SK-N-SH treated with all-trans-retinoic acid at 6 μM for 48 hours (cell line): Measurements from ENCODE around the gene PCSK2.

Experiments used
- ATAC-seq: fragments of 200-7000 bp; cut with Tn5 transposase; 3 replicates; pipeline ENCODE4 v1.9.1; 2020; ENCODE audit warnings: mild to moderate bottlenecking, moderate library complexity
- ARNTL ChIP-seq: fragments of 450-650 bp; formaldehyde crosslinking; IDR thresholded peaks from 2 replicates; pipeline ENCODE4 v1.5.0; 2020; ENCODE audit warnings: low read depth, mild to moderate bottlenecking, moderate library complexity, borderline replicate concordance
- BACH2 ChIP-seq: fragments of 250-450 bp; sonication (Bioruptor Pico); IDR thresholded peaks from 2 replicates; pipeline ENCODE4 v1.9.0; 2021; ENCODE audit warnings: mild to moderate bottlenecking, borderline replicate concordance
- CSDC2 ChIP-seq: fragments of 250-450 bp; sonication (Bioruptor Pico); IDR thresholded peaks from 2 replicates; pipeline ENCODE4 v1.5.0; 2020; ENCODE audit warnings: mild to moderate bottlenecking, moderate library complexity
- ESRRG ChIP-seq: fragments of 250-450 bp; sonication (Bioruptor Pico); IDR thresholded peaks from 2 replicates; pipeline ENCODE4 v1.6.1; 2021; ENCODE audit warnings: mild to moderate bottlenecking
- GLIS3 ChIP-seq: fragments of 250-450 bp; sonication (Bioruptor Pico); IDR thresholded peaks from 2 replicates; pipeline ENCODE4 v1.5.0; 2020; ENCODE audit warnings: mild to moderate bottlenecking, moderate library complexity
- ISL1 ChIP-seq: fragments of 250-450 bp; sonication (Bioruptor Pico); IDR thresholded peaks from 2 replicates; pipeline ENCODE4 v2.1.2; 2022; ENCODE audit warnings: mild to moderate bottlenecking, moderate library complexity
- OSR1 ChIP-seq: fragments of 250-450 bp; sonication (Bioruptor Pico); IDR thresholded peaks from 2 replicates; pipeline ENCODE4 v1.8.0; 2022; ENCODE audit warnings: moderate library complexity, mild to moderate bottlenecking, inconsistent platforms
- PPARA ChIP-seq: fragments of 250-450 bp; sonication (Bioruptor Pico); IDR thresholded peaks from 2 replicates; pipeline ENCODE4 v1.5.0; 2020; ENCODE audit warnings: mild to moderate bottlenecking, borderline replicate concordance
- RARB ChIP-seq: fragments of 250-450 bp; sonication (Bioruptor Pico); IDR thresholded peaks from 2 replicates; pipeline ENCODE4 v1.8.0; 2021; ENCODE audit warnings: mild to moderate bottlenecking, moderate library complexity
- SNAI2 ChIP-seq: fragments of 250-450 bp; sonication (Bioruptor Pico); IDR thresholded peaks from 2 replicates; pipeline ENCODE4 v1.5.0; 2020; ENCODE audit warnings: mild to moderate bottlenecking, moderate library complexity
- TCF4 ChIP-seq: fragments of 250-450 bp; sonication (Bioruptor Pico); IDR thresholded peaks from 2 replicates; pipeline ENCODE4 v1.8.0; 2021; ENCODE audit warnings: mild to moderate bottlenecking, moderate library complexity, borderline replicate concordance
- TOX ChIP-seq: fragments of 250-450 bp; sonication (Bioruptor Pico); IDR thresholded peaks from 2 replicates; pipeline ENCODE4 v1.8.0; 2021; ENCODE audit warnings: mild to moderate bottlenecking, moderate library complexity, borderline replicate concordance
- ZC3H10 ChIP-seq: fragments of 250-450 bp; sonication (Bioruptor Pico); IDR thresholded peaks from 2 replicates; pipeline ENCODE4 v1.5.1; 2021; ENCODE audit warnings: mild to moderate bottlenecking, moderate library complexity
- ZFP3 ChIP-seq: fragments of 250-450 bp; sonication (Bioruptor Pico); IDR thresholded peaks from 2 replicates; pipeline ENCODE4 v1.5.0; 2020; ENCODE audit warnings: mild to moderate bottlenecking, moderate library complexity
- ZFP30 ChIP-seq: fragments of 450-650 bp; formaldehyde crosslinking; IDR thresholded peaks from 2 replicates; pipeline ENCODE4 v1.5.0; 2022; ENCODE audit warnings: mild to moderate bottlenecking, moderate library complexity
- ZNF565 ChIP-seq: fragments of 450-650 bp; formaldehyde crosslinking; conservative IDR thresholded peaks from 2 replicates; pipeline ENCODE4 v1.5.0; 2020; ENCODE audit warnings: low read depth, mild to moderate bottlenecking, moderate library complexity
- ZNF70 ChIP-seq: fragments of 450-650 bp; formaldehyde crosslinking; IDR thresholded peaks from 2 replicates; pipeline ENCODE4 v1.5.0; 2020; ENCODE audit warnings: mild to moderate bottlenecking, moderate library complexity
- TF ChIP-seq, protein P1 (sequence below): fragments of 250-450 bp; sonication (Bioruptor Pico); IDR thresholded peaks from 2 replicates; pipeline ENCODE4 v1.5.1; 2021; ENCODE audit warnings: mild to moderate bottlenecking, moderate library complexity
- TF ChIP-seq, protein P2 (sequence below): fragments of 250-450 bp; sonication (Bioruptor Pico); IDR thresholded peaks from 2 replicates; pipeline ENCODE4 v1.5.0; 2020; ENCODE audit warnings: mild to moderate bottlenecking, moderate library complexity
- TF ChIP-seq, protein P3 (sequence below): fragments of 250-450 bp; sonication (Bioruptor Pico); IDR thresholded peaks from 2 replicates; pipeline ENCODE4 v1.5.1; 2020; ENCODE audit warnings: low read depth, mild to moderate bottlenecking, moderate library complexity
- TF ChIP-seq, protein P4 (sequence below): fragments of 250-450 bp; sonication (Bioruptor Pico); IDR thresholded peaks from 2 replicates; pipeline ENCODE4 v1.8.0; 2021; ENCODE audit warnings: low read depth, mild to moderate bottlenecking, moderate library complexity, borderline replicate concordance

The PCSK2 gene

DNA sequence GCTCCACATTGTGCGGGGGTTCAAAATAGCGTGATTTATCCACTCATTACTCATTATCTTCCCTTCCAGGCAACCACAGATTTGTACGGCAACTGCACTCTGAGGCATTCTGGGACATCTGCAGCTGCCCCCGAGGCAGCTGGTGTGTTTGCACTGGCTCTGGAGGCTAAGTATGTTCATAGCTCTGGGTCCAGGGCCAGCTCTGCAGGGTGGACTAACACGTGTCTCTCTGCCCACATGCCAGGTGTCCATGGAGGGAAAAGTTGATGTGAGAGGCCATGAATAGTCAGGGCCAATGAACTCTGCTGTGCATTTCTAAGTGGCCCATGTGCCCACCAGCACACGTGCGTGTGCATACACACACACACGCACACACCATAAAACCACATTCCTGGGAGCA, 229.4 kb downstream of the PCSK2 start:
- no peak for ATAC-seq

DNA sequence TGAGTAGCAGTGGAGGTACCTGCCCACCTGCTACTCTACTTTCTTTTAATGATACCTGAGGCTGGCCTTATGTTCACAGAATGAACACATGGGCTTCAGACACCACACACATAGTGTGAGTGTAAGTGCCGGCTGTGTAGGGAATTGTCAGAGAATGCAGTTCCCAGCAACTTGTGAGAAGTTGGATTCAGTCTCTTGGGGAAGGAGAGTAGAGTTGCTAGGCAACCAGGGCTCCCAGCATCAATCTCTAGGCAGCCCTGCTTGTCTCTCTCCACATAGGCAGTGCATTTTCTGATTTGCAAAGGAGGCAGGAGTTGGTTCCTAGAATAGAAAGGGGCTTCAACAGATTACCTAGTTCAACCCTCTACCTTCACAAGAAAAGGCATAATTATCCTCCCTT, 230.2 kb downstream of the PCSK2 start:
- TF ChIP-seq ZFP3 (CRISPR knock-in tag), result no peak
- TF ChIP-seq ZC3H10 (CRISPR knock-in tag), result no peak
- no peak for TF ChIP-seq ARNTL (CRISPR knock-in tag)
- TF ChIP-seq OSR1 (CRISPR knock-in tag), result no peak
- TF ChIP-seq, protein P1, sequence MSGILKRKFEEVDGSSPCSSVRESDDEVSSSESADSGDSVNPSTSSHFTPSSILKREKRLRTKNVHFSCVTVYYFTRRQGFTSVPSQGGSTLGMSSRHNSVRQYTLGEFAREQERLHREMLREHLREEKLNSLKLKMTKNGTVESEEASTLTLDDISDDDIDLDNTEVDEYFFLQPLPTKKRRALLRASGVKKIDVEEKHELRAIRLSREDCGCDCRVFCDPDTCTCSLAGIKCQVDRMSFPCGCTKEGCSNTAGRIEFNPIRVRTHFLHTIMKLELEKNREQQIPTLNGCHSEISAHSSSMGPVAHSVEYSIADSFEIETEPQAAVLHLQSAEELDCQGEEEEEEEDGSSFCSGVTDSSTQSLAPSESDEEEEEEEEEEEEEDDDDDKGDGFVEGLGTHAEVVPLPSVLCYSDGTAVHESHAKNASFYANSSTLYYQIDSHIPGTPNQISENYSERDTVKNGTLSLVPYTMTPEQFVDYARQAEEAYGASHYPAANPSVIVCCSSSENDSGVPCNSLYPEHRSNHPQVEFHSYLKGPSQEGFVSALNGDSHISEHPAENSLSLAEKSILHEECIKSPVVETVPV (CRISPR knock-in tag), result no peak
- no peak for TF ChIP-seq TOX (CRISPR knock-in tag)
- no peak for TF ChIP-seq ZNF70
- no peak for TF ChIP-seq ZNF565 (CRISPR knock-in tag)
- TF ChIP-seq BACH2, result no peak
- no peak for TF ChIP-seq GLIS3 (CRISPR knock-in tag)
- no peak for ATAC-seq

More for the DNA sequence above, 229.4 kb downstream of the PCSK2 start:
- TF ChIP-seq TOX (CRISPR knock-in tag) (no peak), CSDC2 (no peak), ZNF565 (CRISPR knock-in tag) (no peak), ZC3H10 (CRISPR knock-in tag) (no peak)

DNA sequence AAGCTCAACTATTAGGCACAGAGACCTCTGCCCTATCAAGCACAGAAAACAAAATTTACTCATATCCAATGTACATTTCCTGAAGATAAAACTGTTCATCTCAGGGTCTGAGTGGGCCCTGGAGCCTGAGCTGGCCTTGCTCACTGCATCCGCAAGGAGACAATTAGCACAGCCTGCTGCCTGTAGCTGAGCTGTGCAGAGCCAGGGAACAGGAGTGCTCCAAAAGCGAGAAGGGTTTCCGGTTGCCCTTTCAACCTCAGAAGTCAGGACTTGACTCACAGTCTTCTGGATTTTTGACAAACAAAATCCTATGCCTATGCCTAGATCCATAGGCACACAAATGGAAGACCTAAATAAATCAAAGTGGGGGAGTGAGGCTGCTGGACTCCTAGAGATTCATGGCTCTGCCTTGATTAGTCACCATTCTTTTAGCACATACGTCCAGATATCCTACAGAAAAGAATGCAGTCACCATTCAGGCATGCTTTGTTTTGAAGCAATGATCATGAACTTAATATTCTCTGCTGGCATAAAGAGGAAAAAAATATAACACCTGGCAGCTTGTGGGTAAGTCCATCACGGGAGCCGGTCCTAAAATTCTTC, 230.8 kb downstream of the PCSK2 start:
- ATAC-seq, result no peak
- TF ChIP-seq OSR1 (CRISPR knock-in tag), result no peak
- TF ChIP-seq, protein P2, sequence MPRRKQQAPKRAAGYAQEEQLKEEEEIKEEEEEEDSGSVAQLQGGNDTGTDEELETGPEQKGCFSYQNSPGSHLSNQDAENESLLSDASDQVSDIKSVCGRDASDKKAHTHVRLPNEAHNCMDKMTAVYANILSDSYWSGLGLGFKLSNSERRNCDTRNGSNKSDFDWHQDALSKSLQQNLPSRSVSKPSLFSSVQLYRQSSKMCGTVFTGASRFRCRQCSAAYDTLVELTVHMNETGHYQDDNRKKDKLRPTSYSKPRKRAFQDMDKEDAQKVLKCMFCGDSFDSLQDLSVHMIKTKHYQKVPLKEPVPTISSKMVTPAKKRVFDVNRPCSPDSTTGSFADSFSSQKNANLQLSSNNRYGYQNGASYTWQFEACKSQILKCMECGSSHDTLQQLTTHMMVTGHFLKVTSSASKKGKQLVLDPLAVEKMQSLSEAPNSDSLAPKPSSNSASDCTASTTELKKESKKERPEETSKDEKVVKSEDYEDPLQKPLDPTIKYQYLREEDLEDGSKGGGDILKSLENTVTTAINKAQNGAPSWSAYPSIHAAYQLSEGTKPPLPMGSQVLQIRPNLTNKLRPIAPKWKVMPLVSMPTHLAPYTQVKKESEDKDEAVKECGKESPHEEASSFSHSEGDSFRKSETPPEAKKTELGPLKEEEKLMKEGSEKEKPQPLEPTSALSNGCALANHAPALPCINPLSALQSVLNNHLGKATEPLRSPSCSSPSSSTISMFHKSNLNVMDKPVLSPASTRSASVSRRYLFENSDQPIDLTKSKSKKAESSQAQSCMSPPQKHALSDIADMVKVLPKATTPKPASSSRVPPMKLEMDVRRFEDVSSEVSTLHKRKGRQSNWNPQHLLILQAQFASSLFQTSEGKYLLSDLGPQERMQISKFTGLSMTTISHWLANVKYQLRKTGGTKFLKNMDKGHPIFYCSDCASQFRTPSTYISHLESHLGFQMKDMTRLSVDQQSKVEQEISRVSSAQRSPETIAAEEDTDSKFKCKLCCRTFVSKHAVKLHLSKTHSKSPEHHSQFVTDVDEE (CRISPR knock-in tag), result no peak
- TF ChIP-seq ZNF565 (CRISPR knock-in tag), result no peak
- TF ChIP-seq SNAI2 (CRISPR knock-in tag), result no peak
- no peak for TF ChIP-seq PPARA (CRISPR knock-in tag)
- TF ChIP-seq RARB (CRISPR knock-in tag), result no peak
- TF ChIP-seq BACH2, result no peak
- no peak for TF ChIP-seq ESRRG (CRISPR knock-in tag)
- TF ChIP-seq CSDC2, result no peak
- TF ChIP-seq, protein P3, sequence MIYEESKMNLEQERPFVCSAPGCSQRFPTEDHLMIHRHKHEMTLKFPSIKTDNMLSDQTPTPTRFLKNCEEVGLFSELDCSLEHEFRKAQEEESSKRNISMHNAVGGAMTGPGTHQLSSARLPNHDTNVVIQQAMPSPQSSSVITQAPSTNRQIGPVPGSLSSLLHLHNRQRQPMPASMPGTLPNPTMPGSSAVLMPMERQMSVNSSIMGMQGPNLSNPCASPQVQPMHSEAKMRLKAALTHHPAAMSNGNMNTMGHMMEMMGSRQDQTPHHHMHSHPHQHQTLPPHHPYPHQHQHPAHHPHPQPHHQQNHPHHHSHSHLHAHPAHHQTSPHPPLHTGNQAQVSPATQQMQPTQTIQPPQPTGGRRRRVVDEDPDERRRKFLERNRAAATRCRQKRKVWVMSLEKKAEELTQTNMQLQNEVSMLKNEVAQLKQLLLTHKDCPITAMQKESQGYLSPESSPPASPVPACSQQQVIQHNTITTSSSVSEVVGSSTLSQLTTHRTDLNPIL (CRISPR knock-in tag), result no peak
- no peak for TF ChIP-seq ZFP30 (CRISPR knock-in tag)
- TF ChIP-seq ARNTL (CRISPR knock-in tag), result no peak
- TF ChIP-seq TCF4 (CRISPR knock-in tag), result no peak
- TF ChIP-seq, protein P4, sequence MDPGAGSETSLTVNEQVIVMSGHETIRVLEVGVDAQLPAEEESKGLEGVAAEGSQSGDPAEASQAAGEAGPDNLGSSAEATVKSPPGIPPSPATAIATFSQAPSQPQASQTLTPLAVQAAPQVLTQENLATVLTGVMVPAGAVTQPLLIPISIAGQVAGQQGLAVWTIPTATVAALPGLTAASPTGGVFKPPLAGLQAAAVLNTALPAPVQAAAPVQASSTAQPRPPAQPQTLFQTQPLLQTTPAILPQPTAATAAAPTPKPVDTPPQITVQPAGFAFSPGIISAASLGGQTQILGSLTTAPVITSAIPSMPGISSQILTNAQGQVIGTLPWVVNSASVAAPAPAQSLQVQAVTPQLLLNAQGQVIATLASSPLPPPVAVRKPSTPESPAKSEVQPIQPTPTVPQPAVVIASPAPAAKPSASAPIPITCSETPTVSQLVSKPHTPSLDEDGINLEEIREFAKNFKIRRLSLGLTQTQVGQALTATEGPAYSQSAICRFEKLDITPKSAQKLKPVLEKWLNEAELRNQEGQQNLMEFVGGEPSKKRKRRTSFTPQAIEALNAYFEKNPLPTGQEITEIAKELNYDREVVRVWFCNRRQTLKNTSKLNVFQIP (CRISPR knock-in tag), result no peak
- no peak for TF ChIP-seq TOX (CRISPR knock-in tag)
- TF ChIP-seq ISL1 (CRISPR knock-in tag), result no peak

DNA sequence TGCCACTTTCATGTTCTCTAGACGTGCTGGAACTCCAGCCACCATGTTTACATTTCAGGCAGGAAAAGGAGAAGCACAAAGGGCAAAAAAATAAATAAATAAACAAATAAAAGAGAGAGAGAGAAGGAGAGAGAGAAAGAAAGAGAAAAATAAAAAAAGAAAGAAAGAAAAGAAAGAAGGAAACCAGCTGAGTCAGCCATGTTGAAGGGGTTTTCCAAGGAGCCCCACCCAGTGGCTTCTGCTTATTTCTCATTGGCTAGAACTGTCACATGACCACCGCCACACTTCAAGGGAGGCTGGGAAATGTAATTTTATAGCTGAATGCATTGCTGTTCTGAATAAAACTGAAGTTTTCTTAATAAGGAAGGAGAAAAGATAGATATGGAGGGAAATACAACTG, 233.3 kb downstream of the PCSK2 start:
- TF ChIP-seq ZC3H10 (CRISPR knock-in tag) (no peak), ZNF70 (no peak), SNAI2 (CRISPR knock-in tag) (no peak), ZFP30 (CRISPR knock-in tag) (no peak), ARNTL (CRISPR knock-in tag) (no peak), ESRRG (CRISPR knock-in tag) (no peak), ZFP3 (CRISPR knock-in tag) (no peak), TOX (CRISPR knock-in tag) (no peak)
- TF ChIP-seq, protein P2 (CRISPR knock-in tag), result no peak
- ATAC-seq, result no peak
